ENCODE measurements around the gene ASB2. TPM values are rescaled to one million over a fixed set of nuclear protein-coding genes. Genes with fewer than 3 reads are reported as not detected.

Gene ASB2
- total RNA-seq, 2 experiments from 2014 or later: 15.8 to 17.0 TPM

DNA sequence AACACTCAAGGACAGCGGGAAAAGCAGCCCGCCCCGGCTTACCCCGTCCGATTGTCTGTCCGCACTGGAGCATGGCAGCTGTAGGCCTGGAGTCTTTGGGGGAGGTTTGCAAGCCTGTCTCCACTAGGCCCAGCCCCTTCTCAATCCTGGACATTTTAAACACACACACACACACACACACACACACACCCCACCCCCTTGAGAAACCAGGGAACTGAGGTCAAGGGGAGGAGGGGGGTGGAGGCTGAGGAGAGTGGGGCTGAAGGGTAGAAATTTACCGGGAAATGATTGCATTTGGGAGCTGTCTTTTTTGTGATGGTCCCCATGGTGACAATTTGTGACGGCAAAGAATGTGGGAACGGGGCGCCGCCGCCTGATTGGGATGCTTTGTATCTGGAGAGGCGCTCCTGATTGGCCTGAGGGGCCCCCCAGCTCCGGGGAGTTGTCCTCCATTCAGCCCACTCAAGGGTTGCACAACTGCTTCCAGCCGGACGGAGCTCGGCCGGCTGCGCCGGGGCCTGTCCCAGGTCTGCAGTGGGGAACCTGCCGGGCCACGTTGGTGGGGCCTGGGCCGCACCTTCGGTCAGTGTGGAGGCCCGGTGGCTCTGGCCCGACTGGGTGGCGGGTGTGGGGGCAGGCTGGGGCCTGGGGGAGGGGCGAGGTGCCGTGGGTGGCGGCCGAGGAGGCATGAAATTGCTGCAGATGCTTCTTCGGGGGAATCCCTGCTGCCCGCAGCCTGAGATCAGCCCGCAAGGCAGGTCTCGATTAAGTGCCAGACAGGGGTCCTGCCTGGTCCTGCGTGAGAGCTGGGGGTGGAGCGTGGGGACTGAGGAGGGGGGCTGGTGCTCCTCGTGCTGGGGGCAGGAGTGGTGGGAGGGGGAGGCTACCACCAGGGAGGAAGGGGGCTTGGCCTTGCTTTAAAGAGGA lies 49.2 kb downstream of the ASB2 start, which contains the start of gene FAM181A:
FAM181A (plus strand) TSS at position 472 of the 927 bp plus-strand sequence. CDS start 942 bp downstream, outside the sequence.
- Mint-ChIP-seq H3K27ac (no peak within 1 kb of the TSS), H3K9me3 (ENCODE audit: insufficient read depth) (no peaks in the 10 kb centered on the region), H3K36me3 (ENCODE audit: low read depth) (no peaks in the 10 kb centered on the region), H3K27me3 (ENCODE audit: low read depth) (no peaks in the 10 kb centered on the region), H3K4me1 (ENCODE audit: low read depth) (no peaks in the 10 kb centered on the region), H3K4me3 (no peak within 1 kb of the TSS)
- ChIA-PET CTCF (no interaction called here), POLR2A (interaction anchor here (1.5 kb wide), 1 partner anchor 22 kb away, joined by 4 read pairs; no protein-coding TSS in a partner anchor)
- ATAC-seq: no peak
- no peak for DNase-seq

DNA sequence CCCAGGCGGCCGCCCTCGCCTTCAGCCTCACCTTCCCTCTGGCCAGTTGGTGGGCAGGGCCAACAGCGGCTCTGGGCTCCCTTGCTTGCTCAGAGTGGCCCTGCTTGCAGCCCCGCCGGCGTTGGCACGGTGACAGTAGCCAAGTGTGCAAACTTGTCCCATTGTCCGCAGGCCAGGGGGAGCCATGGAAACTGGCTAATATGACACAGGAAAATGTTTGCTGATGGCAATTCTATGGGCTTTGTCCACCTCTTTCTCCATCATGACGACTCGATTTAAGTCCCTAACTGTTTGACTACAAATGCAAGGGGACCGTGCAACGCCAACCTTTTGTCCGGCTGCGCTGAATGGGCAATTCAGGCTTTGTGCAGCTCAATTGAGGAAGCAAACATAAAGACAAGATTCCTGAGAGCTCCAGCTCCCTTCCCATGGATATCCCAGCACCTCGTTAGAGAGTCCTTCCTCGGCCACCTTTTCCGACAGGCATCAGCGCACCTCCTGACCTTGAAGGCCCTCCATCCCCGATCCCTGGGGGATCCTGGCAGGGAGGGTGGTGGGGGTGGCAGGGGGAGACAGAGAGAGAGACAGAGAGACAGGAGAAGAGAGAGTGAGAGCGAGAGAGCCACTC lies 50.0 kb downstream of the ASB2 start:
- Mint-ChIP-seq H3K27ac (no peak overlapping the region), H3K9me3 (ENCODE audit: insufficient read depth) (no peaks in the 10 kb centered on the region), H3K36me3 (ENCODE audit: low read depth) (no peaks in the 10 kb centered on the region), H3K4me1 (ENCODE audit: low read depth) (no peaks in the 10 kb centered on the region), H3K27me3 (ENCODE audit: low read depth) (no peaks in the 10 kb centered on the region), H3K4me3 (no peak overlapping the region)
- DNase-seq (no peak), ATAC-seq (no peak)
- ChIA-PET CTCF (no interaction called here), POLR2A (no interaction called here)

DNA sequence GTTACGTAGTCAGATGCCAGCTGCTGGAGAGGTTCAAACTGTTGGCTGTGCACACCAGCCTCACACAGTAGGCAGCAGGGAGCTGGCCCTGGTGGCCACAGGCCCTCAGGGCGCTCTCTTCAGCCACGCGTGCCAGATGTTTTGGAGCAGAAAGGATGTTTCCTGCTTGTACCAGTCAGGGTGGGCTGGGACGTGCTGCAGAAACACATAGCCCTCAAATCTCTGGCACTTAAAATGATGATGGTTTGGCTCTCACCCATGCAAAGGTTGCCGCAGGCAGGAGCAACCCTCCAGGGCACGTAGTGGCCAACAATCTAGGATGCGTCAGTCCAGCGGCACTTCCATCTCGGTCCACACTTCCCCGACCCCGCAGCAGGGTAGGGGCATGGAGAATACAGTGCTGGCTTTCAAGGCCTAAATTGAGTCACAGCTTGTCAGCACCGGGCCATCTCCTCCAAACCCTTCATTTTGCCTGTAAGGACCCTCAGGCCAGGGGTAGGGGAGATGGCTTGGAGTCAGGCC lies 50.9 kb downstream of the ASB2 start:
- ChIA-PET CTCF (interaction anchor here (1.8 kb wide), 1 partner anchor 15 kb away, joined by 7 read pairs; no protein-coding TSS in a partner anchor), POLR2A (no interaction called here)
- H3K9me3 Mint-ChIP-seq (ENCODE audit: insufficient read depth): no peaks in the 10 kb centered on the region
- DNase-seq (no peak), ATAC-seq (no peak)
- H3K36me3 Mint-ChIP-seq (ENCODE audit: low read depth): no peaks in the 10 kb centered on the region
- H3K27ac Mint-ChIP-seq: no peak overlapping the region
- H3K4me3 Mint-ChIP-seq: no peak overlapping the region
- no peaks in the 10 kb centered on the region for H3K4me1 Mint-ChIP-seq (ENCODE audit: low read depth)
- H3K27me3 Mint-ChIP-seq (ENCODE audit: low read depth): peaks cover 5% of the 10 kb centered on the region

GRCh38 chr14:93924592-93925355 lies 51.6 kb downstream of the ASB2 start:
- ATAC-seq: no peak
- CTCF ChIA-PET: interaction anchor here (1.8 to 2.0 kb wide), 2 partner anchors 12 to 15 kb away, joined by 7 to 8 read pairs; no protein-coding TSS in a partner anchor
- no peak overlapping the region for H3K4me3 Mint-ChIP-seq
- H3K27ac Mint-ChIP-seq: no peak overlapping the region
- no peaks in the 10 kb centered on the region for H3K4me1 Mint-ChIP-seq (ENCODE audit: low read depth)
- POLR2A ChIA-PET: no interaction called here
- no peaks in the 10 kb centered on the region for H3K9me3 Mint-ChIP-seq (ENCODE audit: insufficient read depth)
- no peaks in the 10 kb centered on the region for H3K36me3 Mint-ChIP-seq (ENCODE audit: low read depth)
- DNase-seq: no peak
- peaks cover 5% of the 10 kb centered on the region for H3K27me3 Mint-ChIP-seq (ENCODE audit: low read depth)

DNA sequence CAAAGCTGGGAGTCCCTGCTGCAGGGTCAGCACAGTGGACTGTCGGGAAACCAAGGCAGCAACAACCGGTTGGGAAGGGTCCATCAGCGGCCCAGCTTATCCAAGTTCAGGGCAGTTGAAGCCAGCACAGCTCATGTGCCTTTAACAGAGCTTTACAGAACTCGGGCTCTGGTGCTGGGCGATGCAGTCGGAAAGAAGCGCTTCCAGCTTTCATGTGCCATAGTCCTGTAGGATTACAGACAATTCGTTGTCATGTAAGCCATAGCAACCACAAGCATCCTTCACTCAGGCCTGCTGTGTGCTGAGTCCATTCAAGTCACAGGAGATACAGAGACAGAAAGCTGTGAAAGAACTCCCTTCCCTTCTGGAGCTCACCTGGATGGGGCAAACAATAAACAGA lies 52.7 kb downstream of the ASB2 start:
- Mint-ChIP-seq H3K36me3 (ENCODE audit: low read depth) (no peaks in the 10 kb centered on the region), H3K27me3 (ENCODE audit: low read depth) (peaks cover 7% of the 10 kb centered on the region), H3K27ac (no peak overlapping the region), H3K4me3 (no peak overlapping the region), H3K9me3 (ENCODE audit: insufficient read depth) (no peaks in the 10 kb centered on the region), H3K4me1 (ENCODE audit: low read depth) (no peaks in the 10 kb centered on the region)
- POLR2A ChIA-PET: no interaction called here
- ATAC-seq (no peak), DNase-seq (no peak)
- CTCF ChIA-PET: interaction anchor here (1.5 to 2.0 kb wide), 2 partner anchors 13 to 16 kb away, joined by 8 to 9 read pairs; no protein-coding TSS in a partner anchor

DNA sequence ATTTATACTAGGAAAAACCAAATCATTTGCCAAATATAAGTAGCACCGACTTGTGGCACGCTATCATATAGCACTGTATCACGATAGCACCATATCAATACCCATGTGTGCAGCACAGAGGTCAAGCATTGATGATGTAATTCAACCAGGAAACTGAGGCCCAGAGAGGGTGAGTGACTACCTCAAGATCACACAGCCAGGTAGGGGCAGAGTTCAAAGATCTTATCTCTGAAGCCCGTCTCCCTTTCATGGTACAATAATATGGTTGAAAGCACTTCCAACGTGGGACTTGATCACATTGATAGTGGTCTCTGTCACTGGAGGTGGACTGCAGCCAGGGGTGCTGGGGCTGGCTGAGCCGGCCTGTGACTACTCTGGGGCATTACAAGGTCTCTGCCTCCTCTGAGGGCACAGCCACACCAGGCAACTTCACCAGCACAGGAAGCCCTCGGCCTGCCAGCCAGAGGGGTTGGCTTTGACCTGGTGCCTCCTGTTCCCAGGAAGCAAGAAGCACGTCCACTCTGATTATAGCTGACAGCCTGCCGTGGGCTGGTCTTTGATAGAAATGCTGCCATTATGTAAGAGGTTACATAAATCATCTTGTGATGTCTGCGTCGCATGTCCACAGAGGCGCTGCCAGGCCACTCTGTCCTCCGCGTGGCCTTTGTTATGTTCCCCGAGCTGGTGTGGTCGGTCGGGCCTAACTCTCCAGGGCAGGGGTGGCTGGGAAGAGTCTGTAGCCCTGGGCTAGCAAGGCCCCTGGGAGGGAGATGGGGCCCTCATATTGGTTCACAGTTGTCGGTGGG lies 55.2 kb downstream of the ASB2 start:
- ChIA-PET POLR2A (no interaction called here), CTCF (interaction anchor here (1.6 kb wide), 1 partner anchor 19 kb away, joined by 5 read pairs; no protein-coding TSS in a partner anchor)
- ATAC-seq (no peak), DNase-seq (no peak)
- H3K9me3 Mint-ChIP-seq (ENCODE audit: insufficient read depth): no peaks in the 10 kb centered on the region
- no peaks in the 10 kb centered on the region for H3K4me1 Mint-ChIP-seq (ENCODE audit: low read depth)
- peaks cover 13% of the 10 kb centered on the region for H3K27me3 Mint-ChIP-seq (ENCODE audit: low read depth)
- no peak overlapping the region for H3K4me3 Mint-ChIP-seq
- H3K36me3 Mint-ChIP-seq (ENCODE audit: low read depth): no peaks in the 10 kb centered on the region
- H3K27ac Mint-ChIP-seq: no peak overlapping the region

- Mint-ChIP-seq H3K27ac (no peak overlapping the region), H3K4me3 (no peak overlapping the region), H3K4me1 (ENCODE audit: low read depth) (peaks cover 14% of the 10 kb centered on the region), H3K9me3 (ENCODE audit: insufficient read depth) (peaks cover 3% of the 10 kb centered on the region), H3K27me3 (ENCODE audit: low read depth) (peaks cover 13% of the 10 kb centered on the region), H3K36me3 (ENCODE audit: low read depth) (peaks cover 4% of the 10 kb centered on the region)
- ATAC-seq (no peak), DNase-seq (no peak)
- POLR2A ChIA-PET: no interaction called here
- CTCF ChIA-PET: no interaction called here
These were observed 59.2 kb downstream of the ASB2 start for GRCh38 chr14:93917141-93917540.

DNA sequence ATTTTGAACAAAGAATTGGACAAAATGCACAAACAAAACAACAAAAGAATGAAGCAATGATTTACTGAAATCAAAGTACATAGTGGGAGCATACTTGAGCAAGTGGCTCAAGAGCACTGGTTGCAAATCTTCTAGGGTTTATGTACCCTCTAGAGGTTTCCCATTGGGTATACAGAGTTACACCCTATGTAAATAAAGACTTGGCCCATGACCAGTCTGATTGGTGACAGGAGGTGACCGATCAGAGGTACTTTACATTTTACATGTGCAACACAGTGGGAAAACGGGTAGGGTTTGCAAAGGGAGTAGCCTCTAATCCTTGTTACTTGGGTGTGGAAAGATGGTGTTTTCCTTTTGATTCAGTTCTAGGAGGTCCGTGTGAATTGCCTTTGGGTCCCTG lies 59.9 kb downstream of the ASB2 start:
- Mint-ChIP-seq H3K27ac (no peak overlapping the region), H3K9me3 (ENCODE audit: insufficient read depth) (peaks cover 3% of the 10 kb centered on the region), H3K27me3 (ENCODE audit: low read depth) (peaks cover 13% of the 10 kb centered on the region), H3K36me3 (ENCODE audit: low read depth) (peaks cover 4% of the 10 kb centered on the region), H3K4me1 (ENCODE audit: low read depth) (peaks cover 14% of the 10 kb centered on the region), H3K4me3 (no peak overlapping the region)
- ChIA-PET POLR2A (no interaction called here), CTCF (no interaction called here)
- no peak for DNase-seq
- no peak for ATAC-seq

DNA sequence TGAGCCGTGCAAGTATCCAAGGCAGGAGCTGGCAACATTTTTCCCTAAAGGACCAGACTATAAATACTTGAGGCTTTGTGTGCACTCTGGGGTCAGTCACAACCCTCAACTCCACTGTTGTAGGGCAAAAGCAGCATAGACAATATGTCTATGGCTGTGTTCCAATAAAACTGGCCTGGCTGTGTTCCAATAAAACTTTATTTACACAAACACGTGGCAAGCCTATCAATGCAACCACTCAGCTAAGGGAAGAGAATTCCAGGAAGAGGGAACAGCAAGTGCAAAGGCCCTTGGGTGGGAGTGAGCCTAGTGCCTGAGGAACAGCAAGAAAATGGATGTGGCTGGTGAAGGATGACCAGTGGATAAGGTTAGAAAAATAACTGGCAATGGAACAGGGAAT lies 60.6 kb downstream of the ASB2 start:
- peaks cover 4% of the 10 kb centered on the region for H3K36me3 Mint-ChIP-seq (ENCODE audit: low read depth)

DNA sequence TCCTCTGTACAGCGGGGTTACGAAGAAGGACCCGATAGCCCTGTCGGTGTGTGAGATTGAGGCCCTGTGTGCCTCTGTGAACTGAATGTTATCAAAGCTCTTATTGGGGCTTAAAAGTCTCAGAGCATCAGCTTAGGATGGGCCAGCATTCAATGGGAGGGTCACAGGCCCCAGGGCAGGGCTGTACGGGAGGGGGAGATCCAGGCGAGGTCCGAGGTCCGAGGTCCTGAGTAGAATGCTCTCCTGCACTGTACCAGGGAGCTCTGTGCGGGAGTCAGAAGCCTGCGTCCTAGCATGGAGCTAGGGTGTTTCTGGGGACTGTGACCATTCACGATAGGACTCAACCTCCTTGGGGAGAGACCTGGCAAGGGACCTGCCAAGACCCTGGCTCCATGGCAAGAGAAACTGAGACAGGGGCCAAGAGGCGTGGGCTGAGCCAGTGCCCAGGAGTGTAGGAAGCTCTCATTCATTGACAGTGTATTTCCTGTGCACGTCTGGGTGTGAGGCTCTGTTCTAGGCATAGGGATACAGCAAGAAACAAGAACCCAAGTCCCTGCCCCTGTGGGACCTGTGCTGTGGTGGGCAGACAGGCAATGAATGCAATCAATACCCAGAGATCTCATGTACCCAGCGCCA lies 61.2 kb downstream of the ASB2 start:
- no peak overlapping the region for H3K27ac Mint-ChIP-seq
- ATAC-seq (no peak), DNase-seq (no peak)
- peaks cover 8% of the 10 kb centered on the region for H3K27me3 Mint-ChIP-seq (ENCODE audit: low read depth)
- CTCF ChIA-PET: interaction anchor here (1.0 kb wide), 1 partner anchor 25 kb away, joined by 4 read pairs; no protein-coding TSS in a partner anchor
- peaks cover 15% of the 10 kb centered on the region for H3K4me1 Mint-ChIP-seq (ENCODE audit: low read depth)
- peaks cover 4% of the 10 kb centered on the region for H3K36me3 Mint-ChIP-seq (ENCODE audit: low read depth)
- POLR2A ChIA-PET: no interaction called here
- peaks cover 3% of the 10 kb centered on the region for H3K9me3 Mint-ChIP-seq (ENCODE audit: insufficient read depth)
- H3K4me3 Mint-ChIP-seq: no peak overlapping the region

More for the DNA sequence above, 60.6 kb downstream of the ASB2 start:
- peaks cover 15% of the 10 kb centered on the region for H3K4me1 Mint-ChIP-seq (ENCODE audit: low read depth)
- no peak overlapping the region for H3K27ac Mint-ChIP-seq
- H3K9me3 Mint-ChIP-seq (ENCODE audit: insufficient read depth): peaks cover 3% of the 10 kb centered on the region
- ChIA-PET CTCF (interaction anchor here (1.0 kb wide), 1 partner anchor 24 kb away, joined by 4 read pairs; no protein-coding TSS in a partner anchor), POLR2A (no interaction called here)
- ATAC-seq (no peak), DNase-seq (no peak)
- H3K4me3 Mint-ChIP-seq: no peak overlapping the region
- H3K27me3 Mint-ChIP-seq (ENCODE audit: low read depth): peaks cover 11% of the 10 kb centered on the region
